IMR-90 (cell line): Measurements from ENCODE around the gene EXPH5.

ENCODE experiments used
- POLR2A ChIP-seq: IDR thresholded peaks from 2 replicates; pipeline ENCODE4 v1.6.1; 2012; ENCODE audit warnings: mild to moderate bottlenecking, low read depth, low read length
- RAD21 ChIP-seq: IDR thresholded peaks from 2 replicates; pipeline ENCODE4 v1.6.1; 2012; ENCODE audit warnings: low read length, improper control_type of control experiment

DNA sequence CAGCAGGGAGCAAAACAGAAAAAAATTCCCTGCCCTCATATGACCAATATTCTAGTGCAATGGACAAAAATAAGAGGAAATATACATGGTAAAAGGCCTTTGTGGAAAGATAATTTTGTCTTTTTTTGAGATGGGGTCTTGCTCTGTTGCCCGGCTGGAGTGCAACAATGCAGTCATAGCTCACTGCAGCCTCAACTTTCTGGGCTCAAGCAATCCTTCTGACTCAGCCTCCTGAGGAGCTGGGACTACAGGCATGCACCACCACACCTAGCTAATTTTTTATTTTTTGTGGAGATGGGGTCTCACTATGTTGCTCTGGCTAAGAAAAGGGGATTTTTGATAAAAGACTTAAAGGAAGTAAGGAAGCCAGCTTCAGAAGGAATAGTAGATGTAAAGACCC, 45.6 kb upstream of the EXPH5 start:
- TF ChIP-seq POLR2A (no peak), RAD21 (no peak)
